ENCODE data around the gene CLMN. TPM values are rescaled to one million over a fixed set of nuclear protein-coding genes. Genes with fewer than 3 reads are reported as not detected.

The CLMN gene
- total and polyA plus RNA-seq, 10 of the 15 experiments (the other 5 are each of a cell fraction or from before 2014, with no cell fraction given), result 7.8 to 49.3 (median 18.5) TPM

DNA sequence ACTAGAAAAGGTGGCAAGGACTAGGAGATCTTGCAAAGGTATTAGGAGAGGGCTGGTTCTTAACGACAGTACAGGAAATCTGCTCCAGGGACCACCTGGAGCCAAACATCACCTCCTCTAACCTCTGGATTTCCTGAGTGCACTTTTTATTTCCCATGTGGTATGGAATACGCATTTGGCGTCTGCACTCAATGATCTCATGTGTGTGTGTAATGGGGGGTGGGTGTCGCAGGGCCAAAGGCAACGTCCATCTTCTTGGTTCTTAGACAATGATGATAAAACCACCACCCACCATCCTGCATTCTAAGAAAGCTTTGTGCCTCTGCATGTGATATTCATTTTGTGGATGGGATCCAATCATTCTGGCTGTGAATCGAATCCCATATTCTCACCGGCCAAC is 68.8 kb downstream of the CLMN start:
- Histone ChIP-seq H3K4me2 (ENCODE audit: control insufficient read depth, insufficient read depth) (no peak overlapping the region), H3K4me3 (no peak overlapping the region), H3K9me3 (replicated peaks; ENCODE audit: control insufficient read depth, insufficient read depth, low read length) (no peaks in the 10 kb centered on the region), H3K79me2 (ENCODE audit: control insufficient read depth, insufficient read depth, low read length) (no peaks in the 10 kb centered on the region), H4K20me1 (ENCODE audit: control insufficient read depth, insufficient read depth) (no peaks in the 10 kb centered on the region), H3K4me1 (ENCODE audit: control insufficient read depth, insufficient read depth, low read length) (peaks cover 15% of the 10 kb centered on the region), H3K27ac (ENCODE audit: control insufficient read depth, insufficient read depth) (no peak overlapping the region), H3K36me3 (ENCODE audit: control insufficient read depth in 2 of 2, insufficient read depth in 2 of 2, low read length in 1 of 2) (no peaks in the 10 kb centered on the region), H3K9ac (ENCODE audit: control insufficient read depth, insufficient read depth, low read length) (no peak overlapping the region), H3K27me3 (replicated peaks in 1 of 2; ENCODE audit: control insufficient read depth in 2 of 2, insufficient read depth in 2 of 2, low read length in 1 of 2) (no peaks in the 10 kb centered on the region), H2AFZ (ENCODE audit: control insufficient read depth, low read depth, low read length) (no peak overlapping the region)
- WGBS (ENCODE audit: insufficient coverage, insufficient replicate concordance, low lambda C conversion rate, missing lambda C conversion rate), result 66% methylated on average over 7 of the region's 7 CpGs
- CTCF ChIA-PET, result interaction anchor here (1.0 kb wide), 1 partner anchor 10 kb away, joined by 4 read pairs; no protein-coding TSS in a partner anchor
- POLR2A ChIA-PET, result interaction anchor here (0.9 to 1.8 kb wide), 2 partner anchors 11 to 19 kb away, joined by 3 to 5 read pairs; no protein-coding TSS in a partner anchor
- FAIRE-seq, result no peak
- SMC1A ChIA-PET (ENCODE audit: uncharacterized antibody, unreplicated experiment), result interaction anchor here (1.5 to 1.7 kb wide), 3 partner anchors 10 to 66 kb away, joined by 3 to 5 read pairs (median 3); no protein-coding TSS in a partner anchor
- in situ Hi-C loops (cut with MboI), result no loop called here
- no TSS peak for BruUV-seq (replicated peaks)
- intact Hi-C loops (cut with micrococcal nuclease; ENCODE audit: unreplicated experiment), result no loop called here
- no peak for ATAC-seq
- RAD21 ChIA-PET (ENCODE audit: unreplicated experiment), result interaction anchor here (2.2 kb wide), 1 partner anchor 68 kb away, joined by 8 read pairs; the partner anchor contains the start of gene CLMN
- no peak for DNase-seq (ENCODE audit: low read depth, low spot score)
- TF ChIP-seq, protein P1, sequence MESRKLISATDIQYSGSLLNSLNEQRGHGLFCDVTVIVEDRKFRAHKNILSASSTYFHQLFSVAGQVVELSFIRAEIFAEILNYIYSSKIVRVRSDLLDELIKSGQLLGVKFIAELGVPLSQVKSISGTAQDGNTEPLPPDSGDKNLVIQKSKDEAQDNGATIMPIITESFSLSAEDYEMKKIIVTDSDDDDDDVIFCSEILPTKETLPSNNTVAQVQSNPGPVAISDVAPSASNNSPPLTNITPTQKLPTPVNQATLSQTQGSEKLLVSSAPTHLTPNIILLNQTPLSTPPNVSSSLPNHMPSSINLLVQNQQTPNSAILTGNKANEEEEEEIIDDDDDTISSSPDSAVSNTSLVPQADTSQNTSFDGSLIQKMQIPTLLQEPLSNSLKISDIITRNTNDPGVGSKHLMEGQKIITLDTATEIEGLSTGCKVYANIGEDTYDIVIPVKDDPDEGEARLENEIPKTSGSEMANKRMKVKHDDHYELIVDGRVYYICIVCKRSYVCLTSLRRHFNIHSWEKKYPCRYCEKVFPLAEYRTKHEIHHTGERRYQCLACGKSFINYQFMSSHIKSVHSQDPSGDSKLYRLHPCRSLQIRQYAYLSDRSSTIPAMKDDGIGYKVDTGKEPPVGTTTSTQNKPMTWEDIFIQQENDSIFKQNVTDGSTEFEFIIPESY (IDR thresholded peaks at IDR 0.05), result no peak
- TF ChIP-seq, protein P2, sequence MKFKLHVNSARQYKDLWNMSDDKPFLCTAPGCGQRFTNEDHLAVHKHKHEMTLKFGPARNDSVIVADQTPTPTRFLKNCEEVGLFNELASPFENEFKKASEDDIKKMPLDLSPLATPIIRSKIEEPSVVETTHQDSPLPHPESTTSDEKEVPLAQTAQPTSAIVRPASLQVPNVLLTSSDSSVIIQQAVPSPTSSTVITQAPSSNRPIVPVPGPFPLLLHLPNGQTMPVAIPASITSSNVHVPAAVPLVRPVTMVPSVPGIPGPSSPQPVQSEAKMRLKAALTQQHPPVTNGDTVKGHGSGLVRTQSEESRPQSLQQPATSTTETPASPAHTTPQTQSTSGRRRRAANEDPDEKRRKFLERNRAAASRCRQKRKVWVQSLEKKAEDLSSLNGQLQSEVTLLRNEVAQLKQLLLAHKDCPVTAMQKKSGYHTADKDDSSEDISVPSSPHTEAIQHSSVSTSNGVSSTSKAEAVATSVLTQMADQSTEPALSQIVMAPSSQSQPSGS (IDR thresholded peaks at IDR 0.05; ENCODE audit: low read length), result no peak
- TF ChIP-seq, protein P3, sequence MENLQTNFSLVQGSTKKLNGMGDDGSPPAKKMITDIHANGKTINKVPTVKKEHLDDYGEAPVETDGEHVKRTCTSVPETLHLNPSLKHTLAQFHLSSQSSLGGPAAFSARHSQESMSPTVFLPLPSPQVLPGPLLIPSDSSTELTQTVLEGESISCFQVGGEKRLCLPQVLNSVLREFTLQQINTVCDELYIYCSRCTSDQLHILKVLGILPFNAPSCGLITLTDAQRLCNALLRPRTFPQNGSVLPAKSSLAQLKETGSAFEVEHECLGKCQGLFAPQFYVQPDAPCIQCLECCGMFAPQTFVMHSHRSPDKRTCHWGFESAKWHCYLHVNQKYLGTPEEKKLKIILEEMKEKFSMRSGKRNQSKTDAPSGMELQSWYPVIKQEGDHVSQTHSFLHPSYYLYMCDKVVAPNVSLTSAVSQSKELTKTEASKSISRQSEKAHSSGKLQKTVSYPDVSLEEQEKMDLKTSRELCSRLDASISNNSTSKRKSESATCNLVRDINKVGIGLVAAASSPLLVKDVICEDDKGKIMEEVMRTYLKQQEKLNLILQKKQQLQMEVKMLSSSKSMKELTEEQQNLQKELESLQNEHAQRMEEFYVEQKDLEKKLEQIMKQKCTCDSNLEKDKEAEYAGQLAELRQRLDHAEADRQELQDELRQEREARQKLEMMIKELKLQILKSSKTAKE (IDR thresholded peaks at IDR 0.05; ENCODE audit: low read depth, poor library complexity, severe bottlenecking), result no peak
- TF ChIP-seq, protein P4, sequence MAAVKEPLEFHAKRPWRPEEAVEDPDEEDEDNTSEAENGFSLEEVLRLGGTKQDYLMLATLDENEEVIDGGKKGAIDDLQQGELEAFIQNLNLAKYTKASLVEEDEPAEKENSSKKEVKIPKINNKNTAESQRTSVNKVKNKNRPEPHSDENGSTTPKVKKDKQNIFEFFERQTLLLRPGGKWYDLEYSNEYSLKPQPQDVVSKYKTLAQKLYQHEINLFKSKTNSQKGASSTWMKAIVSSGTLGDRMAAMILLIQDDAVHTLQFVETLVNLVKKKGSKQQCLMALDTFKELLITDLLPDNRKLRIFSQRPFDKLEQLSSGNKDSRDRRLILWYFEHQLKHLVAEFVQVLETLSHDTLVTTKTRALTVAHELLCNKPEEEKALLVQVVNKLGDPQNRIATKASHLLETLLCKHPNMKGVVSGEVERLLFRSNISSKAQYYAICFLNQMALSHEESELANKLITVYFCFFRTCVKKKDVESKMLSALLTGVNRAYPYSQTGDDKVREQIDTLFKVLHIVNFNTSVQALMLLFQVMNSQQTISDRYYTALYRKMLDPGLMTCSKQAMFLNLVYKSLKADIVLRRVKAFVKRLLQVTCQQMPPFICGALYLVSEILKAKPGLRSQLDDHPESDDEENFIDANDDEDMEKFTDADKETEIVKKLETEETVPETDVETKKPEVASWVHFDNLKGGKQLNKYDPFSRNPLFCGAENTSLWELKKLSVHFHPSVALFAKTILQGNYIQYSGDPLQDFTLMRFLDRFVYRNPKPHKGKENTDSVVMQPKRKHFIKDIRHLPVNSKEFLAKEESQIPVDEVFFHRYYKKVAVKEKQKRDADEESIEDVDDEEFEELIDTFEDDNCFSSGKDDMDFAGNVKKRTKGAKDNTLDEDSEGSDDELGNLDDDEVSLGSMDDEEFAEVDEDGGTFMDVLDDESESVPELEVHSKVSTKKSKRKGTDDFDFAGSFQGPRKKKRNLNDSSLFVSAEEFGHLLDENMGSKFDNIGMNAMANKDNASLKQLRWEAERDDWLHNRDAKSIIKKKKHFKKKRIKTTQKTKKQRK (IDR thresholded peaks at IDR 0.05; ENCODE audit: low read depth, low read length), result no peak
- TF ChIP-seq RUNX3 (IDR thresholded peaks at IDR 0.05; ENCODE audit: low read length), result no peak
- no peak for TF ChIP-seq TCF12 (IDR thresholded peaks at IDR 0.05; ENCODE audit: low read depth, low read length)
- no peak for TF ChIP-seq NFYA (IDR thresholded peaks at IDR 0.05; ENCODE audit: borderline replicate concordance, low read depth, low read length)
- no peak for TF ChIP-seq NFXL1 (IDR thresholded peaks at IDR 0.05; ENCODE audit: borderline replicate concordance)
- TF ChIP-seq IKZF2 (IDR thresholded peaks at IDR 0.05), result no peak
- TF ChIP-seq, protein P5, sequence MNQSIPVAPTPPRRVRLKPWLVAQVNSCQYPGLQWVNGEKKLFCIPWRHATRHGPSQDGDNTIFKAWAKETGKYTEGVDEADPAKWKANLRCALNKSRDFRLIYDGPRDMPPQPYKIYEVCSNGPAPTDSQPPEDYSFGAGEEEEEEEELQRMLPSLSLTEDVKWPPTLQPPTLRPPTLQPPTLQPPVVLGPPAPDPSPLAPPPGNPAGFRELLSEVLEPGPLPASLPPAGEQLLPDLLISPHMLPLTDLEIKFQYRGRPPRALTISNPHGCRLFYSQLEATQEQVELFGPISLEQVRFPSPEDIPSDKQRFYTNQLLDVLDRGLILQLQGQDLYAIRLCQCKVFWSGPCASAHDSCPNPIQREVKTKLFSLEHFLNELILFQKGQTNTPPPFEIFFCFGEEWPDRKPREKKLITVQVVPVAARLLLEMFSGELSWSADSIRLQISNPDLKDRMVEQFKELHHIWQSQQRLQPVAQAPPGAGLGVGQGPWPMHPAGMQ (IDR thresholded peaks at IDR 0.05; ENCODE audit: borderline replicate concordance), result no peak
- TF ChIP-seq SMC3 (IDR thresholded peaks at IDR 0.05; ENCODE audit: borderline replicate concordance, low read length), result no peak
- no peak for TF ChIP-seq ZNF207 (IDR thresholded peaks at IDR 0.05; ENCODE audit: borderline replicate concordance)

Data from GM12878 (cell line).